Measurements from ENCODE around the gene KIRREL3.

KIRREL3 gene

DNA sequence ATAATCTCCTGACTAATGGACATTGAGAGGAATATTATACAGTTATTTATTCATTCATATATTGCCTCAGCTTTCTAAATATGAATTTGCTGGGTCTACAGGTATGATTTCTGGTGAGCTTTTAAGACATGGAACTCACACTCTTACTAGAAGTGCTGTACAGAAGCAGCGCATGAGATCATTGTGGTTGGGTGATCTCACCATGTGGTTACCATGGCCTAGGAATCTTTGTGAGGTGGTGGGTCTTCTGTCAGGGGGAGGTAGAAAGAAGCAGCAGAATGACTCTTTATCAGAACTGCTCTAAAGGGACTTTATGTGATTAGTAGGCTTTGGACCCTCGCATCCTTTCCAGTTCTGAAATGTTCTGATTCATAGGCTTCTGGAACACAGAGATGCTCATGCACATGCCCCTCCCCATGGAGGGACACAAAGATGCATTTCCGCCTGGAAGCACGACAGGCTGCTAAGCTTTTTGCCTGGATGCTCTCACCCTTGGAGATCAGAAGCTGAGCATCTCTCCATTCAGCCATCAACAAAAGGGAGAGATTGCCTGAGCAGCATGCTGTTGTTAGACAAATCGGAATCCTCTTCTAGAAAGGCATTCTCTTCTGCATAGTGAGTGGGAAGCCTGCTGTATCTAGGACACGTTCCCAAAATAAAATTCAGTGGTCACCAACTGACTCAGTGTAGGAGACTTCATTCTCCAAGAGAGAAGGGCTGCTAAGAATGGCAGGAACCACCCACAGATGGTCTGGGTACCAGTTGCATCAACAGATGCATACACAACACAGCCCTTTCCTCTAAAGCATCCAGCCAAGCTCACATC, 51.3 kb downstream of the KIRREL3 start:
- no peak for DNase-seq

DNA sequence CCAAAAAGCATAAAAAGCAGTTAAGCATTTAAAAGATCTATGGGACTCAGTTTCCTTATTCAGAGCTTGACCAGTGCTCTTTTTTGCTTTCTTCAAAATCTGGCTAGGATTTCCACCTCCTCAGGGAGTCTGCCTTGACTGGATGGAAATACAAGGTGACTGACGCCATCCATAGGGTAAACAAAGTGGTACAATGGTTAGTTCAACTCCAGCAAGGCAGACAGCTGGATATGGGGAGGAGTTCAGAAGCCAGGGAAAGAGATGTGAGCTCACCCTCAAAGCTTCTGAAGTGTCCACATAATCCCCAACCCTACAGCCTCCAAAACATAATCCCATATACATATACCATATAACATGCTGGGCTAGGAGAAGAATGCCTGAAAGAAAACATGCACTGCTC, 52.0 kb downstream of the KIRREL3 start:
- DNase-seq = no peak

DNA sequence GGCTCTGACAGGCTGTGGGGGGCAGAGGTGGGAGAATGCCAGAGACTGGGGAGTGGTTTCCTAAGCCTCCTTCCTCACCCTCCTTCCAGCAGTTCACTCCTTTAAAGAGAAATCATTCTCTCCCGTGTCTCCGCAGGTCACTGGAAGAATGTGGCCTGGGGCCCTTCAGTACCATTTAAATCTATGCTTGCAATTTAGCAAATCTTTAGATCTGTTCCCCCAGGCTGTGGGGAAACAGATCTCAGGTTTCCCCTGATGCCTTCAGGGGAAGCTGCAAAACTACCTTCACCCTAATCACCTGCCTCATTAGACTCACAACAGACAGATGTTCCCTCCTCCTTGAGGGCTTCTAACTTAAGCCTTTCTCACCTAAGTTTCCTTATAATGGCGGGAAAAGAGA, 55.3 kb downstream of the KIRREL3 start:
- no peak for DNase-seq

DNA sequence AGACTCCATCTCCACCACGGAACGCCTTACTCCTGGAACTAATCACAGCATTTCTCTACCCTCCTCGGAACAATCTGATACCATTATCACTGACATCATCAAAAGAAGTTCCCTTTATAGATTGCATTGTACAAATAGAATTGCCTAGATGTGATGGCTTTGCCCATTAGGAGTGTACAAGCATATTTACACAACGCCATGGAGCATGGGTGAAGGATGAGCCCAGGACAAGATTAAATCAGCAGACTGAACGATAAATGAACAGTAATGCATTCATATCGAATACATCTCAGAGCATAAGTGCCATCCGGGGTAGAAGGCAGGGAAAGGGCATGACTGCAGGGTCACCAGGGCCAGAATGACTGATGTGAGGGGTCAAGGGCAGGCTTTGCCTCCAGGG, 57.3 kb downstream of the KIRREL3 start:
- DNase-seq = no peak

DNA sequence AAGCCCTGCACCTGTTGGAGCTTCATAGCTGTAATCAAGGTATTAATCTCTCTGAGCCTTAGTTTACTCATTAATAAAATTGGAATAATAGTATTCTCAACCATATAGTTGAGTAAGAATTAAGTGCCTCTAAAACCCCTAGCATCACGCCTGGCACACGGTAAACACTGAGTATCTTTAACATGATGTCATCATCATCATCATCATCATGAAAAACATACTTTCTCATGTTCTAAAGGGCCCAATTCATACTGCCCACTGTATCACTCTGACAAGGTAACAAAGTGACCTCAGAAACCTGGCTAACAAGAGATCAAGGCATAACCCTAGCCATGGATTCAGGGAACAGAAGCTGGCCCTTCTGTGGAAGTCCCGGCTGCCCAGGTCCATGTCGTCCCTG, 58.4 kb downstream of the KIRREL3 start:
- no peak for DNase-seq

DNA sequence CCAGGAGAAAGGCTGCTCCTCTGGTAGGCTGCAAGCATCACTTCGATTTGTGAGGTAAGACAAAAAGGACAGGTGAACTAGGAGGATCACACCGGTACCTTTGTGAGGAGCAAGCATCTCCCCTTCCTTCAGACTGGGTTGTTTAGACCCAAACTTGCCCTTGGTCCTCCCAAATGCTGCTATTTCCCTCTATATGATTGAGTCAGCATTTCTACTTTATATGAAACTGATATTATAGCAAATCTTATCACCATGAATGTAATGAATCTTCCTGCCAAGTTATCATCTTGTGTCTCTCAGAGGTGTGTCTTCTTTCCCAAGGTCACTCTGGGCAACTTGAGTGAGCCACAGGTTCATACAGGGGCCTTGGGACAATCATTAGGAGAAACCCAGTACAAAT, 61.0 kb downstream of the KIRREL3 start:
- DNase-seq = no peak

DNA sequence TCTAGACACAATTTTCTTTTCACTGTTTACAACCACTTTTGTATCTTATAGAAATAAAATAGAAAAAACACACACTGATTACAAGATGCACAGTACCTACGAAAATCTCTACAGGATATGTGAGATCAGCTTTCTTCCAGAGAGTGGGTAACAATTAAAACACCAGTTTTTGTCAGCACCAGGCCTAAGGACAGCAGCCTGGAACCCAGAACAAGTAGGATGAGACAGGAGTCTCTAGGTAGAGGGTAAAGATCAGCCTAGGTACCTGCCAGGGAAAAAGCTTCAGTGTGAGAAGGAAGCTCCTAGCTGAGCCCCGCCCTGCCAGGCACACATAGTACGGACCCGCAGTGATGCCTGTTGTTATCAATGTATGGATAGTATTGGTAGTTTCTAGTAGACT, 61.9 kb downstream of the KIRREL3 start:
- DNase-seq = no peak

DNA sequence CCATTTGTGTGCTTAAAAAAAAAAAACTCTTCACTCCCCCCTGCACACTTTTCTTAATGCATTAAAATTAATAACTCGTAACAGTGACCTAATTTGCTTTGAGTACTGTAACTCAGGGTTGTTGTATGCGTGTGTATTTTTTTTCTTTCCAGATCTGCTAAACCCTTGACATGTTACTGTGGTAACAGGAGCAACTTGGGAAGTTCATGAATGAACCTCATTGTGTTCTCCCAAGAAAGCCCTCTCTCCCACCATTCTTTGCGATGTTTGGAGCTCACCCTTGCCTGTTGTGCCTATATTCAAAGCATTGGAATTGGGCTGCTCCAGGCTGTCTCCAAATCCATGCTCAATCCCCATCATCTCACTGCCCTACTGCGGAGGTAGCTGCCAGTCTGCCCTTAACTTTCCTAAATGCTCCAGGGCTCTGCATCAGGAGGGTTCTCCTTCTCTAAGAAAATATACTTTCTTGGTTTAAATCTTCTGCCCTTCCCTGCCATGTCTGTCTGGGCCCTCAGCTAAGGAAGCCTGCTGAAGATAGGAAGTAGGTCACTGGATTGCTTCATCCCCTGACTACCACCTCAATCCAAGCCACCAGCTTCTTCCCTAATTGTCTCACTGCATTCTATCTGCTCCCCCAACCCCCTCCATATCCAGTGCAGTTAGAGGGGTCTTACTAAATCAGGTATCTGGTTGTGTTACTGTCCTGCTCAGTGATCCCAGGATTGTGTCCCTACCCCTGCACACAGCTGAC, 70.3 kb downstream of the KIRREL3 start:
- DNase-seq = no peak

DNA sequence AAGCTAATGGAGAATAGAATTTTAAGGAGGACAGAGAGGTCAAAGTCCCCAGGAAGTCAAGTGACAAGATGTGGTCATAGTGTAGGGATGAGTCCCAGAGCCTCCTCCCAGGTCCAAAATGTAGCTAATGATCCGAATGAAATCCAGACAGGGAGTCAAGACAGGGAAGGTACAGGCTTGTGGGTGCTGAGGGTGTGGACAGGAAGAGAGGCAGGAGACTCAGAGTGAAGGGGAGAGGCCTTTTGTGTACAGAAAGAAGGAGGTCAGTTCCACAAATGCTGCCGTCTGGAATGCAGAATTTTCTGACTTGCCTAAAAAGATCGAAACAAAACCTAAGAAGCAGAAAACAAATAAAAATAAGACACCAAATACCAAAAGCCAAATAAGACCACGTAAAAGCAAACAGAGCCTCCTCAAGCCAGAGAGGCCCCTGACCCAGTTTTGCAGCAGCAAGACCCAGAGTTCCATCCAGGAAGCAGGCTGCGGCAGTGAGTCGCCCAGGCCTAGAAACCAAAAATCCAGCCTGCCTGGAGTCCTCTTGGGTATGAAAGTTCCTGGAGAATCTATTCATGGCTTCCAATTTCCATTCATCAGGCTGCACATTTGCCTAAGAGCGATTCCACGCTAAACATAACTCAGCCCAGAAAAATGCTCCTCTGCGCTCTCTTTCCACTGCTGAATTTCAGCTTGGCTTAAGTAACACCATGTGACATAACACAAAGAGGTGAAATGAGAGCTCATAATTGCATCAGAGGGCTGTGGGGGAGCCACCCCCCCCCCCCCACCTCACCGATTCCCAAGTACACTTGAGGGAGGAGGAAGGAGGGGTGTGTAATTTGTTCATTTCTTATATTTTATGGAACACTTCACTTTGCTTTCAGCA, 71.2 kb downstream of the KIRREL3 start:
- DNase-seq = no peak

DNA sequence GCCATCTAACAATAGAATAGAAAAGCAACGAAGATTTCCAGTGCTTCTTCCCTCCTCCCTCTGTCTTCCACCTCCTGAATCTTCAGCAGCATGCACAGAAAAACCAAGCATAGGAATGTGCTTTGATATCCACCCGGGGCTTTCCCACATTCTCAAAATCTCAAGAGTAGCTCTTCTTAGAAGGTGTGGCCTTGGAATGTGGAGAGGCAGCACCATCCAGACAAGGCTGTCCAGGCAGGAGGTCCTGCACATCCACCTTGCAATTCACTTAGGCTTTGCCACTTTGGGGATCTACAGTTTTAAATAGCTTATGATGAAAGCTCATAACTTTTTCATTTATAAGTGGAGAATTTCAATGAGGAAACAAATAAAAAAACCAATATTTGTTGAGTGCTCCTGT, 72.9 kb downstream of the KIRREL3 start:
- DNase-seq = no peak

DNA sequence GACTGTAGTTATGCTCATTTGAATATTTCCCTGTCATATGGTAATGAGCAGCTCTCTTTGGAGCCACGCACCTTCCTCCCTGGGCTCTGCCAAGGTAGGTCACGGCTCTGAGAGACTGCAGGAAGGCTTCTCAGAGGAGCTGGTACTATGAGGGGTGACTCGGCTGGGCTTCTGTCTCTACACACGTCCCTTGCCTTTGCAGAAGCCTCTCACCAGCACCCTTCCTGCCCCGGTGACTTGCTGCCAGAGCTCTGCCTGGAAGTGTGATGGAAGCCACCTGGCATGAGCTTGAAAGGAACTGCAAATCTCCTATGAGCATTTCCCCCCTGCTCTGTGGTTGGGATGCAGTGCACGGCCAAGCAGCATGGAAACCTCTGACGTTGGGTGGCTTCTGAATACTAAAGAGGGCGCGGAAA, 74.2 kb downstream of the KIRREL3 start:
- no peak for DNase-seq

DNA sequence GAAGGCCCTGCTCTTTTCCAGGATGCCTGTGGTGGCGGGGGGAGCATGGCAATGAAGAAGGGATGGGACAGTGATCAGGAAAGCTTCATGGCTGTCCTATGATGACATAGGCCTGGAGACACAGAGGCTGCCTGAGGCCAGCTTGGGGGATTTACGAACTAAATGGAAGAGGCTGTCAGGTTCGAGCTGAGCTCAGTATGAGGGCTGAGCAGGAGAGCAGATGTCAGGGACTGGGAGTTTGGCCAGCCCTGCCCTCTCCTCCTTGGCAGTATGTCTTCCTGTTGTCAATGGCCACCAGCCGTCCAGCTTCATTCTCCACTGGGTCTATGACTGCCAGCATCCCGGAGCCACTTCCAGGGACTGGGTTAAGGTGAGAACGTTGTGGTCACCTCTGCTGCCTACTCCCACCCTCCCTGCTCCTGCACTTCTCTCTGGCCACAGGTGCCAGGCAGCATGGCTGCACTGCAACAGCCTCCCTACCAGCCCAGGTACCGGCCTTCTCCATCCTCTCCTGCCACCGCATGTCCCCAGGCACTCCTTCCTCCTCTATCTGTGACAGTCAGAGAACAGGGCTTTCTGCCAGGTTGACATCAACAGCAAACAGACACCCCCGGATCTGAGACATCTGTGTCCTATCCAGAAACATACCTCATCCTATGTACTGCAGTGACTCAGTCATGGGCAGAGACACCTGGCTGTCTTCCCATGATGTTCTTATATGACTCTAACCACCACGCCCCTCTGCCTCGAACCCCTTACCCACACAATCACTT, 75.1 kb downstream of the KIRREL3 start:
- DNase-seq = no peak

DNA sequence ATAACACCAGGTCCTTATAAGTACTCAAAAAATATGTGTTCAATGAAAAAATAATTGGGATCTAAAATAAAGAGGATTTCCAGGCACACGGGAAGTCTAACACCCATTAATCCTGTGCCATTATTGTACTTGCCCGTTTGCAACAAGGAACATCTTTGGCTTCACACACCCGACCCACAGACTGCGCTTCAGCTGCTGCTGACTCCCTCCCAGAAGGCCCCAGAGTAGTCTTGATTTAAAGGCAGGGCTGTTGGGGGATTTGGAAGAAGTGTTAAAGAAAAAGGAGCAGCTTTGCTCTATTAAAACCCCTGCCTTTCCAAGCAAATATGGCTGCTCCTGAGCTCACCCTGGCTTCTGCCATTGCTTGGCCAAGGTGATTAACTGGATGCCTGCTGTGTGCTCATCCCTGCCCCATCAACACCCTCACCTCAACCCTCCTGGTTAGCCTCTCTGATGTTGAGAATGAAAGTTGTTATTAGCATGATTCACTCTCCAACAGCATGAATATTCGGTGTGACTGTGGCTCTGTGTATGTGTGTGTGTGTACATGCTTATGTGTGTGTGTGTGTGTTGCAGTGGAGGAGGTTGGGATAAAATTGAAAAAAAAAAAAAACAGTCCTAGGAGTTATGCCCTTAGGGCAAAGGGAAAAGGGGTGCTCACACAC, 76.1 kb downstream of the KIRREL3 start:
- DNase-seq = no peak

DNA sequence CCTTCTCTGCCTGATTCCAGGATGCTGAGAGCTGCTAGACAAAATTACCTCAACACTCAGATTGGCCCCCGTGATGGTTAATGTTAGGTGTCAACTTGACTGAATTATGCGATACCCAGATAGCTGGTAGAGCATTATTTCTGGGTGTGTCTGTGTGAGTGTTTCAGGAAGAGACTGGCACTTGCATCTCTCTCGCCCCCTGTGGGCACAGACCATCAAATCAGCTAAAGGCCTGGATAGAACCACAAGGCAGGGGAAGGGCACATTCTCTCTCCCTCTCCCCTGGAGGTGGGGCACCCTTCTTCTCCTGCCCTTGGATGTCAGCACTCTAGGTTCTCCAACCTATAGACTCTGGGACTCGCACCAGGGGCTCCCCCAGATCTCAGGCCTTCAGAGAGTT, 79.7 kb downstream of the KIRREL3 start:
- no peak for DNase-seq

DNA sequence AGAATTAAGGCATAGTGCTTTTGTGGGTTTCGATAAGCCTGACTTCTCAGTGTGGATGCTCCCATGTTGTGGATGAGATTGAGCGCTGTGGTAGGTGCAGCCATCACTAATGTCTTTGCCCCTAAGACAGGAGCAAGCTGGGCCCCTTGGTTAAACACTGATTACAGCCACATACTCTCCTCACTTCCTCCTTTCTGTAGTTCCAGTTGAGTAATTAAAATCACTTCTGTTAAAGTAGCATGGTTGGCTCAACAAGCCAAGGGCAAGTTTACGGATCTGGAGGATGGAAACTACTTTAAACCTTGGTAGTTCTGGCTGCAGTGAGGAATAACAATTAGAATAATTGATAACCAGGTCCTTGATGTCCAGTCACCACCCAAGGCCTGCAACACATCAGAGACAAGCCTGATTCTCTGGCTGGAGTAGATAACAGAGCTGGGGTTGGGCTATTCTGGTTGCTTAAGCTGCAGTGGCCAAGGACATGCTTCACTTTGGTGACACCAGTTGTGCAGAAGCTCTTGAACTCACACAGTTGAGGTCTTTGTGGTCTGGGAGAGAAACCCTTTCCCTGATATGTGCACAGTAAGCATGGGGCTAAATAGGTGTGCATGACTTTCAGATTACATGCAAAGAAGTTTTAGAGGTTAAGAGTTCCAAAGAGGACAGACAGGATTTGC, 81.3 kb downstream of the KIRREL3 start:
- DNase-seq = no peak

DNA sequence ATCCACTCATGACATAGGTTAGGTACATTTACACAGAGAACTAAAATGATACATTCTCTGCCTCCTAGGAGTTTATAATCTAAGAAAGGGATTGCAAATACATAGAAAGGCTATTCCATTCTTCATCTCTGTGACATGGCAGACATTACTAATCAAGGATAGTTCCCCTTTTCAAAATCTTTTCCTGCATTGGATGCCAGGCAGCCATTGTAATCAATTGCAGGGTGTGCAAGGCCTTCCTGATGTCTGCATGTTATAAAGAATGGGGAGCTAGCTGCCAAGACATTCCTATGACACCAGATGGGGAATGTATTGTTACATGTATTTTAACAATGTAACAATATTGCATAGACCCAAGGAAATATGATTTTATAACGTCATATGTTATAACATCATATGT, 82.0 kb downstream of the KIRREL3 start:
- DNase-seq = no peak

DNA sequence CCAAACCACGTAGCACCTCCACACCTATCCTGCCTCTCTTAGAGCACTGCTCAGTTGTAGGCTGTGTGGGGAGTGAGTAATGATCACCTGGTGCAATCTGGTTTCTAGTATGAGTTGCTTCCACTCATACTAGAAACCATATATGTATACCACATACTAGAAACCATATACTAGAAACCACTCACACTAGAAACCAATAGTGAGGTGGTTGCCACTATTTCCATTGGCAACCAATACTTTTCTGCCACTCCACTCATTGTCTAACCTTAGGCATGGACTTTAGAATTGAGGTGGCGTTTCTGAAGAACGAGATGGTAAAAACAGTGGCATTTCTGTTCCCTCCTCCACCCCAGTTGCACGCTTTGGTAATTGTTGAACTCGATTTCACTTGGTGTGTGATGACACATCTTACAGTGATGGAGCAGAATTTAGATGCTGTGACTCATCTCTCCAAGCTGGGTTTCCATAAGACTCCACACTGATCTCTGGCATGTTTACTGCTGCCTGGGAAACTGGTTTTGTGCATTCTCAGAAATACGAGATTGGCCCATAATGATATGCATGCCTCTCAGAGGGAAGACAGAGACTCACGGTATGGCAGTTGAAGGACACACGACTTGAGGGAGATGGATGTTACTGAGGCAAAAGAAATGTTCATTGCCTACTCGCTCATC, 82.9 kb downstream of the KIRREL3 start:
- DNase-seq = no peak

DNA sequence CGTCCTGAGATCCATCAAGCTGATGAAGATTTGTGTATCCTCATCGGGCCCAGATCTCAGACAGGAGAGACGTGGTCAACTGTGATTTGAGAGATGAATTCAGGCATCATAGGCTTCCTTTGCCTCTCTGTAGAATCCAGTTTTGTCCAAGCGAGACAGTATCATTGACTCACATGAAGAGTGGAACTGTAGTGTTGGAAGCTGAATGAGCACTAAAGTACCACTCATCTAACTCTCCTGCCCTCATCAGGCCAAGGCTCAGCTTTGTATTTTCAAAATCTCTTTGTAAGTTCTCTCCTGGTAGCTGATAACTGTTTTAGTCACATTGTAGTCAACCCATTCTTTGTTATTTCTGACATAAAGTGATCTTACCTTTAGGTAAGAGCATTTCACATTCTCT, 85.1 kb downstream of the KIRREL3 start:
- no peak for DNase-seq

DNA sequence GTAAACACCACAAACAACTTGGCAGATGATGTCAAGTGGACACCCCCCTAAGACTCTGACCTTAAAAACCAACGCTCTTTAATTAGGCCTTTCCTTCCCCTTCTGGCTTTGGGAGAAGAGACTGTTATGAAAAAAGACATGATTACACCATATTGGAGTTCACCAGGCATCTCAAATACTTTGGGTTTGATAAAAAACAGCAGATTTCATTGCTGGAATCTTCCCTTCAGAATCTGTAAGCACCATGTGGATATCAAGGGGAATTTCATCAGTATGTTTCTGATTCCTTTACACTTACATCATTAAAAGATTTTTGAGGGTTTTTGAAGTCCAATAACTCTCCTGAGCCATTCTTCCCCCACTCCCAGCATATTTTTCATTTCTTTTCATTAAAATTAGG, 85.6 kb downstream of the KIRREL3 start:
- no peak for DNase-seq

DNA sequence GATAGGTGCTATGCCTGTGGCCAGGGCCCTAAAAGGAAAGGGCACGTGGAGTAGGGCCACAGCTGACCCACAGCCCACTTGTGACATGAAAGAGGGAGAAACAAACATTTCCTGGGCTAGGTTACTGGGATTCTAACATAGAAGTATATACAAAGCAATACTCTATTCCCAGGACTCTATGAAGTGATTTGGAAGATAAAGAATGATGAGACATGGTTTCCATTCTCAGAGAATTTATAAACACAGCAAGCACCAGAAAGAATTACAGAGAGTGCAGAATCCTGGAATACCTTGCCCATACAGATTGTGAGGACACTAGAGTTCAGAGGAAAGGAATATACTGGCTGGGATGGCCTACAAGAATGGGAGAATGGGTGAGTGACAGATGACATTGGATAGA, 86.4 kb downstream of the KIRREL3 start:
- DNase-seq = no peak

DNA sequence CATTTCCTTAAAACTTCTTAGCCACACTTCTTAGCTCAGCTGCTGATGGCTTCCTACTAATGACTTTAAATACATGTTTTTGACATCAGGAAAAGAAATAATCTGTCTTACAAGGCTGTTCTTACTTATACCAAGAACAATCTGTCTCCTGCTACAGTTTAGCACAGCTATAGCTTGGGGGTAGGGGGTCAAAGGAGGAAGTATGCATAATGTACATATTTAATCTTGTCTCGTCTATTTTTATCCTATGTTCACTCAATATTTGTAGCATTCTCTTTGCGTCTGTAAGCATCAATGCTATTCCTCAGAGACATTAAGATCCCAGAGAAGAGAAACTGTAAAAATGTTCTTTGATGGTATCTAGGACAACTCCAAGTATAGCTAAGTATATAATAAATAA, 96.0 kb downstream of the KIRREL3 start:
- DNase-seq = no peak
